ENCODE measurements around the gene UBN2.
A peak's percentile ranks its signal among the peaks of the same experiment; 100 is the strongest.
"Not testable (repeated sequence)": the region's sequence is repeated elsewhere in the genome, so short reads cannot be mapped to it uniquely, and the experiment has no call there.

UBN2 gene

GRCh38 chr7:139230774-139231512, at the start of gene UBN2:
Gene UBN2, plus strand, starts transcription at chr7:139231237. Its CDS starts 248 bp downstream, at chr7:139231485.
- DNase-seq (ENCODE audit: low read depth in 2 of 2), result peak; percentile 94 to 95

GRCh38 chr7:139181404-139181803, 49.6 kb upstream of the UBN2 start:
- no peak for DNase-seq (ENCODE audit: low read depth in 2 of 2)

GRCh38 chr7:139182363-139182762, 48.7 kb upstream of the UBN2 start:
- no peak for DNase-seq (ENCODE audit: low read depth in 2 of 2)

GRCh38 chr7:139183251-139183650, 47.8 kb upstream of the UBN2 start:
- no peak for DNase-seq (ENCODE audit: low read depth in 2 of 2)

GRCh38 chr7:139183878-139184338, 47.1 kb upstream of the UBN2 start:
- DNase-seq (ENCODE audit: low read depth in 2 of 2), result no peak

GRCh38 chr7:139186146-139186545, 44.9 kb upstream of the UBN2 start:
- no peak for DNase-seq (ENCODE audit: low read depth in 2 of 2)

GRCh38 chr7:139189357-139189756, 41.7 kb upstream of the UBN2 start:
- DNase-seq (ENCODE audit: low read depth in 2 of 2), result no peak

- no peak for DNase-seq (ENCODE audit: low read depth in 2 of 2)
These were observed 38.9 kb upstream of the UBN2 start for GRCh38 chr7:139192014-139192706.

- DNase-seq (ENCODE audit: low read depth in 2 of 2), result no peak
These were observed 30.7 kb upstream of the UBN2 start for GRCh38 chr7:139200382-139200781.

- no peak for DNase-seq (ENCODE audit: low read depth in 2 of 2)
These were observed 27.0 kb upstream of the UBN2 start for GRCh38 chr7:139203992-139204391.

- DNase-seq (ENCODE audit: low read depth in 2 of 2), result no peak
These were observed 25.2 kb upstream of the UBN2 start for GRCh38 chr7:139205843-139206242.

GRCh38 chr7:139212133-139212532, 18.9 kb upstream of the UBN2 start:
- no peak for DNase-seq (ENCODE audit: low read depth in 2 of 2)

- not testable (repeated sequence) for DNase-seq (ENCODE audit: low read depth in 2 of 2)
These were observed 17.5 kb upstream of the UBN2 start for GRCh38 chr7:139213489-139213888.

GRCh38 chr7:139218173-139218572, 12.9 kb upstream of the UBN2 start:
- DNase-seq (ENCODE audit: low read depth in 2 of 2), result no peak

- no peak for DNase-seq (ENCODE audit: low read depth in 2 of 2)
These were observed 6.8 kb upstream of the UBN2 start for GRCh38 chr7:139224219-139224618.

GRCh38 chr7:139224836-139225235, 6.2 kb upstream of the UBN2 start:
- not testable (repeated sequence) for DNase-seq (ENCODE audit: low read depth in 2 of 2)

GRCh38 chr7:139225286-139226157, 5.5 kb upstream of the UBN2 start:
- DNase-seq (ENCODE audit: low read depth in 2 of 2), result not testable (repeated sequence)

- DNase-seq (ENCODE audit: low read depth in 2 of 2), result not testable (repeated sequence)
These were observed 4.9 kb upstream of the UBN2 start for GRCh38 chr7:139226158-139226515.

- not testable (repeated sequence) for DNase-seq (ENCODE audit: low read depth in 2 of 2)
These were observed 4.0 kb upstream of the UBN2 start for GRCh38 chr7:139226988-139227488.

GRCh38 chr7:139230023-139230422, 1.0 kb upstream of the UBN2 start:
- no peak for DNase-seq (ENCODE audit: low read depth in 2 of 2)

- DNase-seq (ENCODE audit: low read depth in 2 of 2), result no peak
These were observed 608 bp upstream of the UBN2 start for GRCh38 chr7:139230484-139230773.
